ENCODE results near the gene ZNF628.
A peak's percentile ranks its signal among the peaks of the same experiment; 100 is the strongest.

Gene ZNF628

GRCh38 chr19:55502197-55502952, 26.0 kb downstream of the ZNF628 start:
- H3K4me2 ChIP-seq (ENCODE audit: low read depth, low read length, poor library complexity, severe bottlenecking) = peak overlapping the region; percentile 57
- peaks cover 25% of the 10 kb centered on the region for H3K4me1 ChIP-seq (ENCODE audit: insufficient read depth, low read length, poor library complexity, severe bottlenecking)
- no peaks in the 10 kb centered on the region for H3F3A ChIP-seq (ENCODE audit: low read depth)
- peak overlapping the region; percentile 20 for H3K4me3 ChIP-seq (ENCODE audit: low read length, poor library complexity, severe bottlenecking)
- no peak for TF ChIP-seq EZH2phosphoT487 (IDR thresholded peaks at IDR 0.05; ENCODE audit: borderline replicate concordance)
- TF ChIP-seq CTCF (conservative IDR thresholded peaks at IDR 0.05; ENCODE audit: low read length) = no peak
- H3K9me3 ChIP-seq (ENCODE audit: insufficient read depth, low read depth, low read length) = no peaks in the 10 kb centered on the region
- no peaks in the 10 kb centered on the region for H3K27me3 ChIP-seq (ENCODE audit: insufficient read depth, low read length, poor library complexity, severe bottlenecking)
- H3K36me3 ChIP-seq (ENCODE audit: insufficient read depth, low read length) = no peaks in the 10 kb centered on the region
- H3K79me2 ChIP-seq (ENCODE audit: insufficient read depth, low read length) = peaks cover 25% of the 10 kb centered on the region
- H3K9ac ChIP-seq (ENCODE audit: low read depth, low read length, poor library complexity, severe bottlenecking) = peak overlapping the region; percentile 20
- H3K9me2 ChIP-seq (replicated peaks; ENCODE audit: low read depth, low read length) = no peaks in the 10 kb centered on the region
- no peak overlapping the region for H2AFZ ChIP-seq (ENCODE audit: low read length)
- no peaks in the 10 kb centered on the region for H4K20me1 ChIP-seq (ENCODE audit: insufficient read depth, low read length, poor library complexity, severe bottlenecking)

DNA sequence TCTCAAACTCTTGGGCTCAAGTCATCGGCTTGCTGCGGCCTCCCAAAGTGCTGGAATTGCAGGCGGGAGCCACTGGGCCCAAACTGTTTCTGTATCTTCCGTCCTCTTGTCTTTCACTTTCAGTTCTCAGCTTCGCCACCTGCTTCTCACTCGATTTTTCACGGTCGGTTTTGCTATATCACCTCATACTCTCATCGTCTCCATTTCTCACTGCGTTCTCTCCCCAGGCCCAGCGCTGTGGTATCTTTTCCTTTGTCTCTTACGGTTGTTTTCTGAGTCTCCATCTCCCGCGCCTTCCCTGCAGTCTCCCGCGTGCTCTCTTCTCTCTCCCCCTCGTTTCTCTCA, 26.7 kb downstream of the ZNF628 start:
- H3K4me2 ChIP-seq (ENCODE audit: low read depth, low read length, poor library complexity, severe bottlenecking) = peak overlapping the region; percentile 75
- H3K9me3 ChIP-seq (ENCODE audit: insufficient read depth, low read depth, low read length) = no peaks in the 10 kb centered on the region
- peak overlapping the region; percentile 69 for H3K4me3 ChIP-seq (ENCODE audit: low read length, poor library complexity, severe bottlenecking)
- H3K79me2 ChIP-seq (ENCODE audit: insufficient read depth, low read length) = peaks cover 25% of the 10 kb centered on the region
- no peaks in the 10 kb centered on the region for H3K36me3 ChIP-seq (ENCODE audit: insufficient read depth, low read length)
- no peaks in the 10 kb centered on the region for H3F3A ChIP-seq (ENCODE audit: low read depth)
- H4K20me1 ChIP-seq (ENCODE audit: insufficient read depth, low read length, poor library complexity, severe bottlenecking) = no peaks in the 10 kb centered on the region
- no peaks in the 10 kb centered on the region for H3K9me2 ChIP-seq (replicated peaks; ENCODE audit: low read depth, low read length)
- H3K27me3 ChIP-seq (ENCODE audit: insufficient read depth, low read length, poor library complexity, severe bottlenecking) = no peaks in the 10 kb centered on the region
- no peak for TF ChIP-seq CTCF (conservative IDR thresholded peaks at IDR 0.05; ENCODE audit: low read length)
- TF ChIP-seq EZH2phosphoT487 (IDR thresholded peaks at IDR 0.05; ENCODE audit: borderline replicate concordance) = no peak
- H3K9ac ChIP-seq (ENCODE audit: low read depth, low read length, poor library complexity, severe bottlenecking) = peak overlapping the region; percentile 77
- H3K4me1 ChIP-seq (ENCODE audit: insufficient read depth, low read length, poor library complexity, severe bottlenecking) = peaks cover 25% of the 10 kb centered on the region
- peak overlapping the region; percentile 86 for H2AFZ ChIP-seq (ENCODE audit: low read length)

DNA sequence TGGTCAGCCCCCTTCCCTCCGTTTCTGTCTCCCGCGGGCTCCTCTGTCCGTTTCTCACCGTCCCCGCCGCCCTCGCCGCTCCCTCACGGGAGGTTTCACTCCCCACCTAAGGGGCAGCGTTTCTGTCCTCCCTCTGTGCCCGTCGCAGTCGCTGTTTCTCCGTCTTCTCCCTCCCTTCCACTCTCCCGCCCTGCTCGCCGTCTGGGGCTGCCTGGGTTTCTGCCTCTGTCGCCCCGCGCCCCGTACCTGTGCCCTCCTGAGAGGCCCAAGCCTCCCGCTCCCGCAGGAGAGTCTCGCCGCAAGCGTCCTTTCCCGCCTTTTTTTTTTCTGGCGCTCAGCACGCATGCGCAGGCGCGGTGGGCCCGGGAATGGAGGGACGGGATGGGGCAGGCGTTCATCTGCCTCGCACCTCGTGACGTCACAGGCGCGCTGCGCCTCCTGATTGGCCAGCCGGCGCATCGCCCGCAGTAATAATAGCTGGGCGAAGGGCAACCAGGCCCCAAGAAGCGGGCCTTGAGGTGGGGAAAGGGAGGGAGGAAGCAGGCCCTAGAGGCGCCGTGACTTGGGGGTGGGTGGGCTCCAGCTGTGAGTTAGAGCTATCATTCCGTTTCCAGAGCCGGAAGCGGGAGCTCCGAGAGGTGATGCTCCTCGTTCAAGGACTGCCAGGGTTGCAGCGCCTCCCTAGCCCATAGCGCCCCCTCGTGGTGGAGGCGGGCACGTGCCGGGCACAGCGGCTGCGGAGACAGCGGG, 27.3 kb downstream of the ZNF628 start:
- Histone ChIP-seq H3K9ac (ENCODE audit: low read depth, low read length, poor library complexity, severe bottlenecking) (peak overlapping the region; percentile 77), H3K4me3 (ENCODE audit: low read length, poor library complexity, severe bottlenecking) (peak overlapping the region; percentile 69), H3K36me3 (ENCODE audit: insufficient read depth, low read length) (no peaks in the 10 kb centered on the region), H3K4me1 (ENCODE audit: insufficient read depth, low read length, poor library complexity, severe bottlenecking) (peaks cover 25% of the 10 kb centered on the region), H3K79me2 (ENCODE audit: insufficient read depth, low read length) (peaks cover 25% of the 10 kb centered on the region), H2AFZ (ENCODE audit: low read length) (peak overlapping the region; percentile 86), H3K4me2 (ENCODE audit: low read depth, low read length, poor library complexity, severe bottlenecking) (peak overlapping the region; percentile 75), H3F3A (ENCODE audit: low read depth) (no peaks in the 10 kb centered on the region), H3K9me2 (replicated peaks; ENCODE audit: low read depth, low read length) (no peaks in the 10 kb centered on the region), H4K20me1 (ENCODE audit: insufficient read depth, low read length, poor library complexity, severe bottlenecking) (no peaks in the 10 kb centered on the region), H3K27me3 (ENCODE audit: insufficient read depth, low read length, poor library complexity, severe bottlenecking) (no peaks in the 10 kb centered on the region), H3K9me3 (ENCODE audit: insufficient read depth, low read depth, low read length) (no peaks in the 10 kb centered on the region)
- TF ChIP-seq CTCF (conservative IDR thresholded peaks at IDR 0.05; ENCODE audit: low read length) = peak; percentile 94
- no peak for TF ChIP-seq EZH2phosphoT487 (IDR thresholded peaks at IDR 0.05; ENCODE audit: borderline replicate concordance)
